T-helper 1 cell treated with Interleukin-12 subunit alpha and Interleukin-12 subunit beta and Interleukin-4 antibody, amounts not matched to agents 30 μg/mL and 1 μg/mL, for 36 hours (primary cell): ENCODE results near the gene PLXNA4.

Source experiments
- H3K27ac Mint-ChIP-seq: one replicate; pipeline ENCODE4 v1.8.0; 2021; ENCODE audit warnings: mild to moderate bottlenecking, mixed read lengths
- H3K27me3 Mint-ChIP-seq: one replicate; pipeline ENCODE4 v1.8.0; 2021; ENCODE audit warnings: low read depth, mixed read lengths
- H3K36me3 Mint-ChIP-seq: one replicate; pipeline ENCODE4 v1.8.0; 2021; ENCODE audit warnings: low read depth, mixed read lengths
- H3K4me1 Mint-ChIP-seq: one replicate; pipeline ENCODE4 v1.8.0; 2021; ENCODE audit warnings: low read depth, mixed read lengths
- H3K4me3 Mint-ChIP-seq: one replicate; pipeline ENCODE4 v1.8.0; 2021; ENCODE audit warnings: mild to moderate bottlenecking, moderate library complexity, mixed read lengths
- H3K9me3 Mint-ChIP-seq: one replicate; pipeline ENCODE4 v1.8.0; 2021; ENCODE audit warnings: mixed read lengths

Gene PLXNA4

GRCh38 chr7:132544999-132545398 lies 31.3 kb downstream of the PLXNA4 start:
- Mint-ChIP-seq H3K4me1 (peaks cover 7% of the 10 kb centered on the region), H3K36me3 (peaks cover 2% of the 10 kb centered on the region), H3K4me3 (no peak overlapping the region), H3K9me3 (peaks cover 3% of the 10 kb centered on the region), H3K27ac (no peak overlapping the region), H3K27me3 (peaks cover 17% of the 10 kb centered on the region)

GRCh38 chr7:132544025-132544424 lies 32.2 kb downstream of the PLXNA4 start:
- Mint-ChIP-seq H3K4me3 (no peak overlapping the region), H3K27me3 (peaks cover 17% of the 10 kb centered on the region), H3K27ac (no peak overlapping the region), H3K9me3 (peaks cover 3% of the 10 kb centered on the region), H3K4me1 (peaks cover 7% of the 10 kb centered on the region), H3K36me3 (peaks cover 2% of the 10 kb centered on the region)

GRCh38 chr7:132542895-132543294 lies 33.4 kb downstream of the PLXNA4 start:
- no peak overlapping the region for H3K4me3 Mint-ChIP-seq
- H3K36me3 Mint-ChIP-seq = peaks cover 2% of the 10 kb centered on the region
- H3K4me1 Mint-ChIP-seq = peaks cover 7% of the 10 kb centered on the region
- H3K9me3 Mint-ChIP-seq = peaks cover 3% of the 10 kb centered on the region
- peaks cover 17% of the 10 kb centered on the region for H3K27me3 Mint-ChIP-seq
- H3K27ac Mint-ChIP-seq = no peak overlapping the region

GRCh38 chr7:132541656-132542055 lies 34.6 kb downstream of the PLXNA4 start:
- peaks cover 2% of the 10 kb centered on the region for H3K36me3 Mint-ChIP-seq
- no peak overlapping the region for H3K4me3 Mint-ChIP-seq
- H3K4me1 Mint-ChIP-seq = peaks cover 10% of the 10 kb centered on the region
- peaks cover 3% of the 10 kb centered on the region for H3K9me3 Mint-ChIP-seq
- no peak overlapping the region for H3K27ac Mint-ChIP-seq
- H3K27me3 Mint-ChIP-seq = peaks cover 14% of the 10 kb centered on the region

- peaks cover 3% of the 10 kb centered on the region for H3K9me3 Mint-ChIP-seq
- H3K4me3 Mint-ChIP-seq = no peak overlapping the region
- H3K4me1 Mint-ChIP-seq = peaks cover 5% of the 10 kb centered on the region
- no peak overlapping the region for H3K27ac Mint-ChIP-seq
- H3K27me3 Mint-ChIP-seq = peaks cover 11% of the 10 kb centered on the region
- H3K36me3 Mint-ChIP-seq = no peaks in the 10 kb centered on the region
Measured at GRCh38 chr7:132537456-132538145, 38.7 kb downstream of the PLXNA4 start.

GRCh38 chr7:132536654-132537395 lies 39.4 kb downstream of the PLXNA4 start:
- Mint-ChIP-seq H3K9me3 (peaks cover under 1% of the 10 kb centered on the region), H3K27me3 (peaks cover 11% of the 10 kb centered on the region), H3K27ac (no peak overlapping the region), H3K4me1 (peaks cover 10% of the 10 kb centered on the region), H3K36me3 (no peaks in the 10 kb centered on the region), H3K4me3 (no peak overlapping the region)

- peaks cover 12% of the 10 kb centered on the region for H3K27me3 Mint-ChIP-seq
- no peak overlapping the region for H3K27ac Mint-ChIP-seq
- H3K4me3 Mint-ChIP-seq = no peak overlapping the region
- no peaks in the 10 kb centered on the region for H3K36me3 Mint-ChIP-seq
- H3K9me3 Mint-ChIP-seq = no peaks in the 10 kb centered on the region
- peaks cover 18% of the 10 kb centered on the region for H3K4me1 Mint-ChIP-seq
Measured at GRCh38 chr7:132533916-132534315, 42.4 kb downstream of the PLXNA4 start.

- Mint-ChIP-seq H3K4me1 (peaks cover 16% of the 10 kb centered on the region), H3K36me3 (no peaks in the 10 kb centered on the region), H3K27me3 (peaks cover 16% of the 10 kb centered on the region), H3K4me3 (no peak overlapping the region), H3K9me3 (no peaks in the 10 kb centered on the region), H3K27ac (no peak overlapping the region)
Measured at GRCh38 chr7:132532281-132532680, 44.0 kb downstream of the PLXNA4 start.

- peaks cover 16% of the 10 kb centered on the region for H3K27me3 Mint-ChIP-seq
- H3K27ac Mint-ChIP-seq = no peak overlapping the region
- no peaks in the 10 kb centered on the region for H3K36me3 Mint-ChIP-seq
- no peaks in the 10 kb centered on the region for H3K9me3 Mint-ChIP-seq
- H3K4me1 Mint-ChIP-seq = peaks cover 20% of the 10 kb centered on the region
- no peak overlapping the region for H3K4me3 Mint-ChIP-seq
Measured at GRCh38 chr7:132531562-132531961, 44.7 kb downstream of the PLXNA4 start.

- Mint-ChIP-seq H3K36me3 (no peaks in the 10 kb centered on the region), H3K4me3 (no peak overlapping the region), H3K27me3 (peaks cover 10% of the 10 kb centered on the region), H3K9me3 (no peaks in the 10 kb centered on the region), H3K4me1 (peaks cover 28% of the 10 kb centered on the region), H3K27ac (no peak overlapping the region)
Measured at GRCh38 chr7:132528695-132529094, 47.6 kb downstream of the PLXNA4 start.

- Mint-ChIP-seq H3K4me3 (no peak overlapping the region), H3K27ac (no peak overlapping the region), H3K27me3 (peaks cover 10% of the 10 kb centered on the region), H3K9me3 (no peaks in the 10 kb centered on the region), H3K4me1 (peaks cover 27% of the 10 kb centered on the region), H3K36me3 (no peaks in the 10 kb centered on the region)
Measured at GRCh38 chr7:132527467-132528410, 48.5 kb downstream of the PLXNA4 start.

- Mint-ChIP-seq H3K27me3 (peaks cover 14% of the 10 kb centered on the region), H3K4me1 (peaks cover 16% of the 10 kb centered on the region), H3K4me3 (no peak overlapping the region), H3K36me3 (no peaks in the 10 kb centered on the region), H3K9me3 (no peaks in the 10 kb centered on the region), H3K27ac (no peak overlapping the region)
Measured at GRCh38 chr7:132526111-132526740, 50.0 kb downstream of the PLXNA4 start.

GRCh38 chr7:132521423-132521822 lies 54.8 kb downstream of the PLXNA4 start:
- Mint-ChIP-seq H3K9me3 (no peaks in the 10 kb centered on the region), H3K4me3 (no peak overlapping the region), H3K27ac (no peak overlapping the region), H3K4me1 (peaks cover 9% of the 10 kb centered on the region), H3K36me3 (no peaks in the 10 kb centered on the region), H3K27me3 (peaks cover 4% of the 10 kb centered on the region)
